Measurements from ENCODE around the gene ARID1B. TPM values are rescaled to one million over a fixed set of nuclear protein-coding genes. Genes with fewer than 3 reads are reported as not detected.
A peak's percentile ranks its signal among the peaks of the same experiment; 100 is the strongest.

ARID1B gene
- total and polyA plus RNA-seq, 2 experiments from 2014 or later = 32.9 to 67.0 TPM

- no peak overlapping the region for H3K27ac ChIP-seq
- no peak overlapping the region for H2AFZ ChIP-seq
These were observed 447.9 kb downstream of the ARID1B start for GRCh38 chr6:157224951-157225574.

GRCh38 chr6:157225575-157225995 is 448.4 kb downstream of the ARID1B start:
- no peaks in the 10 kb centered on the region for H3K27me3 ChIP-seq
- no peak for DNase-seq (ENCODE audit: low spot score)
- H3K27ac ChIP-seq = peak overlapping the region; percentile 65
- H3K4me3 ChIP-seq = no peak overlapping the region
- H3K9me3 ChIP-seq (ENCODE audit: low read depth) = no peaks in the 10 kb centered on the region
- no peaks in the 10 kb centered on the region for H4K20me1 ChIP-seq (ENCODE audit: insufficient read depth, poor library complexity, severe bottlenecking)
- H3K4me2 ChIP-seq = no peak overlapping the region
- H3K79me2 ChIP-seq = no peaks in the 10 kb centered on the region
- no peaks in the 10 kb centered on the region for H3K9me2 ChIP-seq (replicated peaks; ENCODE audit: insufficient read depth)
- H2AFZ ChIP-seq = no peak overlapping the region
- no peak for TF ChIP-seq EZH2phosphoT487 (IDR thresholded peaks at IDR 0.05; ENCODE audit: low read depth, severe bottlenecking, unreplicated experiment)
- TF ChIP-seq CTCF (IDR thresholded peaks at IDR 0.05; ENCODE audit: poor library complexity) = no peak
- TF ChIP-seq EZH2 (IDR thresholded peaks at IDR 0.05; ENCODE audit: borderline replicate concordance) = no peak
- H3K4me1 ChIP-seq (ENCODE audit: insufficient read depth) = no peaks in the 10 kb centered on the region
- H3K36me3 ChIP-seq (replicated peaks; ENCODE audit: insufficient read depth, low read depth) = no peaks in the 10 kb centered on the region
- WGBS (ENCODE audit: low lambda C conversion rate, missing lambda C conversion rate) = 98% methylated on average over 12 of the region's 12 CpGs

More at GRCh38 chr6:157224951-157225574, 447.9 kb downstream of the ARID1B start:
- H3K9me3 ChIP-seq (ENCODE audit: low read depth) = no peaks in the 10 kb centered on the region
- WGBS (ENCODE audit: low lambda C conversion rate, missing lambda C conversion rate) = 85% methylated on average over 26 of the region's 26 CpGs
- H3K79me2 ChIP-seq = no peaks in the 10 kb centered on the region
- H3K9me2 ChIP-seq (replicated peaks; ENCODE audit: insufficient read depth) = no peaks in the 10 kb centered on the region
- no peak overlapping the region for H3K4me2 ChIP-seq
- H3K4me1 ChIP-seq (ENCODE audit: insufficient read depth) = no peaks in the 10 kb centered on the region
- TF ChIP-seq EZH2phosphoT487 (IDR thresholded peaks at IDR 0.05; ENCODE audit: low read depth, severe bottlenecking, unreplicated experiment) = no peak
- TF ChIP-seq EZH2 (IDR thresholded peaks at IDR 0.05; ENCODE audit: borderline replicate concordance) = no peak
- TF ChIP-seq CTCF (IDR thresholded peaks at IDR 0.05; ENCODE audit: poor library complexity) = no peak
- no peaks in the 10 kb centered on the region for H3K36me3 ChIP-seq (replicated peaks; ENCODE audit: insufficient read depth, low read depth)
- H4K20me1 ChIP-seq (ENCODE audit: insufficient read depth, poor library complexity, severe bottlenecking) = no peaks in the 10 kb centered on the region
- DNase-seq (ENCODE audit: low spot score) = no peak
- no peak overlapping the region for H3K4me3 ChIP-seq
- H3K27me3 ChIP-seq = no peaks in the 10 kb centered on the region

DNA sequence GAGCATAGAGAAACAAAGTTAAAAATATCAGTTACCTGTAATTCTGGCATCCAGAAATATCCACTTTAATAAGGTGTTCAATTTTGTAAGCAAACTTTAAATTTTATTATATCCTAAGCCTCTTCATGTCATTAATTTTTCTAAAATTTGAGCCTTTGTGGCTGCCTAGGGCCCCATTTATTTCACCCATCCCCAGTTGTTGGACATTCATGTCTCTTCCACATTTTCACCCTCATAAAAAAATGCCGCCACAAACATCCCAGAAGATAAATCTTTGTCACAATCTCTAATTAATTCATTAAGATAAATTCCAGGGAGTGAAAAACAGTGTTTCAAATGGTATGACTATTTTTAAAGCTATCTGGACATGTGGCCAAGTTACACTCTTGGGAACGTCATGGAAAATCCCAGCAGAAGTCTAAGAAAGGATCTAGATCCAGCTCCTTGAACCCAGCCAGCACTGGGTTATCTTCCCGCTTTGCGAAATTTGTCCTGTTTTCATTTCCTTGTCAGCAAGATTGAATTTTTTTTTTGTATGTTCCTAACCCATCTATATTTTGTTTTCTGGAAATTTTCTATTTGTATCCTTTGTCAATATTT is 448.9 kb downstream of the ARID1B start:
- no peaks in the 10 kb centered on the region for H3K4me1 ChIP-seq (ENCODE audit: insufficient read depth)
- TF ChIP-seq CTCF (IDR thresholded peaks at IDR 0.05; ENCODE audit: poor library complexity) = no peak
- TF ChIP-seq EZH2 (IDR thresholded peaks at IDR 0.05; ENCODE audit: borderline replicate concordance) = no peak
- no peak for TF ChIP-seq EZH2phosphoT487 (IDR thresholded peaks at IDR 0.05; ENCODE audit: low read depth, severe bottlenecking, unreplicated experiment)
- H3K4me2 ChIP-seq = no peak overlapping the region
- H2AFZ ChIP-seq = no peak overlapping the region
- H3K9me2 ChIP-seq (replicated peaks; ENCODE audit: insufficient read depth) = no peaks in the 10 kb centered on the region
- no peaks in the 10 kb centered on the region for H3K27me3 ChIP-seq
- 88% methylated on average over 4 of the region's 4 CpGs for WGBS (ENCODE audit: low lambda C conversion rate, missing lambda C conversion rate)
- no peaks in the 10 kb centered on the region for H3K79me2 ChIP-seq
- peak overlapping the region; percentile 65 for H3K27ac ChIP-seq
- DNase-seq (ENCODE audit: low spot score) = peak; percentile 66
- no peak overlapping the region for H3K4me3 ChIP-seq
- H3K36me3 ChIP-seq (replicated peaks; ENCODE audit: insufficient read depth, low read depth) = no peaks in the 10 kb centered on the region
- no peaks in the 10 kb centered on the region for H3K9me3 ChIP-seq (ENCODE audit: low read depth)
- no peaks in the 10 kb centered on the region for H4K20me1 ChIP-seq (ENCODE audit: insufficient read depth, poor library complexity, severe bottlenecking)
